ENCODE data around the gene TPD52L2.

- TF ChIP-seq POLR2A (IDR thresholded peaks at IDR 0.05; ENCODE audit: low read length) (no peak), GATA1 (IDR thresholded peaks at IDR 0.05; ENCODE audit: low read depth, low read length) (no peak)
Measured at GRCh38 chr20:63876489-63877036, 11.5 kb downstream of the TPD52L2 start.

All from erythroblast (primary cell).